Activated naive CD4-positive, alpha-beta T cell treated with anti-CD3 and anti-CD28 coated beads, Interleukin-2, amount 50 U/mL, for 72 hours (primary cell): ENCODE data around the gene PHACTR2. TPM values are rescaled to one million over a fixed set of nuclear protein-coding genes. Genes with fewer than 3 reads are reported as not detected.

Source experiments
- ATAC-seq, 2 donors: fragments of 150-1000 bp; cut with Tn5 transposase; 2 replicates each; pipeline ENCODE4 v1.10.0; 2021; ENCODE audit warnings: mild to moderate bottlenecking in 2 of 2, moderate library complexity in 2 of 2
- DNase-seq, 2 donors: peaks; one replicate each; pipeline ENCODE4 v3.0.0; 2021 to 2022; ENCODE audit warnings: low spot score in 2 of 2
- H3K27ac Mint-ChIP-seq, 2 donors: one replicate each; pipeline ENCODE4 v1.8.0; 2022; ENCODE audit warnings: mild to moderate bottlenecking in 2 of 2, mixed read lengths in 2 of 2
- H3K36me3 Mint-ChIP-seq, 2 donors: one replicate each; pipeline ENCODE4 v1.8.0; 2022; ENCODE audit warnings: mixed read lengths in 2 of 2
- H3K9me3 Mint-ChIP-seq, 2 donors: one replicate each; pipeline ENCODE4 v1.8.0; 2022; ENCODE audit warnings: mixed read lengths in 2 of 2
- total RNA-seq, 2 donors: library from RNA; stranded (reverse); gene quantifications; one replicate each; pipeline ENCODE4 v1.2.3, GENCODE V29; 2022

PHACTR2 gene
- total RNA-seq, 2 donors from 2014 or later: 20.5 to 23.9 TPM

DNA sequence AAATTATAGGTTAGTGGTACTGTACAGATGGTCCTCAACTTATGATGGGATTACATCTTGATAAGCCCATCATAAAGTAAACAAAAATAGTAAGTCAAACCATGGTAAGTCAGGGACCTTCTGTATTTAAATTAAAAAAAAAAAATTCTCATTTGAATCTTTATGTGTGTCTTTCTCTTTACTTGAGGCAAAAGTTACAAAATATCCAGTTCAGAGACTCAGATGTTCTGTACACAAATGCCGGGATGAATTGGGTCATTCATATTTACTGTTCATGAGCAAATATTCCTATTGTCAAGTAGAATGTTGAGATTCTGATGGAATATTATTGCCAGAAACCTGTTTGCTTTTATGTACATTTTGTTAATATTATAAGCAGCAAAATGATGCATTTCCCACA, 13.4 kb downstream of the PHACTR2 start:
- Mint-ChIP-seq H3K27ac (no peak overlapping the region), H3K36me3 (no peaks in the 10 kb centered on the region), H3K9me3 (no peaks in the 10 kb centered on the region)
- no peak for ATAC-seq
- DNase-seq: no peak

DNA sequence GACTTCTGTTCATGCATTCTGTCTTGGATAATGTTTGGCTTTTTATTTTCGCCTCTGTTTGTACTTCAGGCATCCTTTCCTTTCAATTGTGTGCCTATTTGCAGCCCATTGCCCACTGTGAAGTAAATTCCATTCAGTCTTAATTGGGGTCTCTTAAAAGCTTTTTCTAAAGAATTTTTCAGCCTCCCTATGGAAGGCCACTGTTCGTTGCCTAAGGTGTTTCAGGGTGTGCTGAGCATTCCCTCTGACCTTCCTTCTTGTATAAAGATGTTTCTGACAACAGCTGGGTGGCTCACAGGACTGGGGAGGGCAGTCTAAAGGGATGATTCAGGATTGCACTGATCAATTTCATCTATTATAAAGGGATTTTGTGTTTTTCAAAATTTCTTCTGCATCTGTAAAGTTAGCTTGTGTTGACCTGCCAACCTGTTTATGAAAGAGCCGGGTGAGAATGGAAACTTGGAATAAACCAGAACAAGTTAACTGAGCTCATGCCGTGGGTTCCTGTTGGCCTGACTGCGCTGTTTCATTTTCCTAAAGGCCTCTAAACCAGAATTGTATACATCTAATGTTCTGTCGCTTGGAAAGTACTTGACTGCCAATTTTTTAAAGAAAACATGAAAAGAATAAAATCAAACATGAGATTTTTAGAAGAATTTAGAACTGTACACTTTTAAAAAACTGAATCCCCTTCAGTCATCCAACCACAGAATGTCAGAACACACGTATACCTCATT, 14.3 kb downstream of the PHACTR2 start:
- no peak overlapping the region for H3K27ac Mint-ChIP-seq
- DNase-seq (no peak), ATAC-seq (no peak)
- no peaks in the 10 kb centered on the region for H3K9me3 Mint-ChIP-seq
- H3K36me3 Mint-ChIP-seq: no peaks in the 10 kb centered on the region

DNA sequence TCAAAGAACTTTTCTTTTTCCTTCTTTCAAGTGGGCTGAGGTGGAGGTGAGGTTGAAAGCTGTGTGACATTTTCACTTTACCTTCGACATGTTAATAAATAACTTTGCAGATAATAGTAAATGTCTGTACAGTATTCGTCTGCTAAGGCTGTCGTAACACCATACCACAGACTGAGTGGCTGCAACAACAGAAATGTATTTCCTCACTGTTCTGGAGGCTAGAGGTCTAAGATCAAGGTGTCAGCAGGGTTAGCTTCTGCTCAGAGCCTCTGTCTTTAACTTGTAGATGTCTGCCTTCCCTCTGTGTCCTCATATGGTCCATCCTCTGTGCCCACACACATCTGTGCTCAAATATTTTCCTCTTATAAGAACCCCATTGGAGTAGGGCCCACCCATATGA, 14.9 kb downstream of the PHACTR2 start:
- DNase-seq (no peak), ATAC-seq (no peak)
- H3K36me3 Mint-ChIP-seq: no peaks in the 10 kb centered on the region

DNA sequence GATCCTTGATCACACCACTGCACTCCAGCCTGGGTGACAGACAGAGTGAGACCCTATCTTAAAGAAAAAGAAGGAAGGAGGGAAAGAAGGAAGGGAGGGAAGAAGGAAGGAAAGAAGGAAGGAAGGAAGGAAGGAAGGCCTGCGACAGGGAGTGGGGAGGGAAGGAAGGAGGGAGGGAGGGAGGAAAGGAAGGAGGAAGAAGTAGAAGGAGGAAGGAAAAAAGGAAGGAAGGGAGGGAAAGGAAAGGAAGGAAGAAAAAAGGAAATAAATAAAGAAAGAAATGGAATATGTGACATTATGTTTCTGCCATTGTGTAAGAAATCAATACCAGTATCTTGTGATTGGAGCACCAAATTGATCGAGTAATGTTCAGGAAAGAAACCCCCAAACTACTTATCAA, 16.2 kb downstream of the PHACTR2 start:
- Mint-ChIP-seq H3K27ac (peak overlapping the region in 1 of 2 donors; percentile 59), H3K36me3 (no peaks in the 10 kb centered on the region), H3K9me3 (no peaks in the 10 kb centered on the region)
- ATAC-seq (no peak), DNase-seq (no peak)

More for the DNA sequence above, 14.9 kb downstream of the PHACTR2 start:
- no peaks in the 10 kb centered on the region for H3K9me3 Mint-ChIP-seq
- H3K27ac Mint-ChIP-seq: no peak overlapping the region

DNA sequence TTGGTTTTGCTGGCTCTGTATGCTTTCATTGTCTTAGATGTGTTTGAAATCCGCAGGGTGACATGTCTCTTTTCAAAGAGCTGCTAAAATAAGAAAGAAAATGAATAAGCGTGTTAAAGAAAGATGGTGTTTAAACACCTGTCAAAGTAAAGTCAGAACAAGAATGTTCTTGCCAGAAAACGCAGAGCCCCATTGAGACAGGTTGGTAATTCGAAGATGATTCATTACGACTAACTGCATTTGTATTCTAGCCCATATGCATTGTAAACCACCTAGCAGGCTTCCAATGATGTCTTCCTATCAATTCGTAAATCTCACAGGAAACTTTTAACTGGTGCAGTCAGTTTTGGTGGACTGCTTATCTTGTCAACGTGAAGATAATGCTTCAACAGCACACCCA, 16.8 kb downstream of the PHACTR2 start:
- DNase-seq: peak in 1 of 2 donors; percentile 6

DNA sequence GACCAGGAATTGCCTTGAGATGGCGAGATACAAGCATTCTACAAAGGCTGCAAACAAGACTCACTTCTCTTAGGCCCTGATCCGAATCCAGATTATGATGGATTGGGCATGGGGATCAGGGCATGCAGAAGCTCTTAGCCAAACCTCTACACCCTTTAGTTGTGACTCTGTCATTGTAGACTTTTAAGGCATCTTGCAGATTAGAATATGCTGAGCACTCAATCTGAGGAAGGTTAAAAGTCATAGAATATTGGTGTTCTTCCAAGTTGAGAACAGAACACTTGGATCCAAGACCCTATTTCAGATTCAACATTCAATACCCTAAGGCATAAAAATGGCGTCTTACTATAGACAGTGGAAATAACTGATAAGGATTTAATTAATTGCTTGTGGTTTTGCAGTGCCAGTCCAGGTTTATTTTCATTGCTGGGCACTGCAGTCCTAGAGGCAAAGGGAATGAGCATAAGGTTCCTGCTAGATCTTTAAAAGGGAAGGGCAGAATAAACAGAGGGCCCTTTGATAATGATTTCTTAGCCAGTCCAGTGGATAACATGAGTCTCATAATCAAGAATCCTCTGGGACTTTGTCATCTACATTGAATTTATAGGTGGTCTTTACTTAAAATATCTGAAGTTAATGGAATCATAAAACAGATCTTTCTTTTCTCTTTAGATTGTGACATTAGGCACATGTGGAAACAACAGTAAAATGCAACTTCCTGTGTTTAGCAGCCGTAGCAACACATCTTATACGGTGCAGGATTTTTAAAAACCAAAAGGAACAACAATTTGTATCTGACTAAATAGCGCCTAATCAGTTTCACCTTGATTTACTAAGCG, 17.6 kb downstream of the PHACTR2 start:
- no peak overlapping the region for H3K27ac Mint-ChIP-seq
- no peaks in the 10 kb centered on the region for H3K9me3 Mint-ChIP-seq
- no peaks in the 10 kb centered on the region for H3K36me3 Mint-ChIP-seq
- no peak for DNase-seq
- ATAC-seq: no peak

More for the DNA sequence above, 16.8 kb downstream of the PHACTR2 start:
- peak; percentile 91 to 98 for ATAC-seq
- Mint-ChIP-seq H3K9me3 (no peaks in the 10 kb centered on the region), H3K36me3 (no peaks in the 10 kb centered on the region), H3K27ac (peak overlapping the region in 1 of 2 donors; percentile 59)

DNA sequence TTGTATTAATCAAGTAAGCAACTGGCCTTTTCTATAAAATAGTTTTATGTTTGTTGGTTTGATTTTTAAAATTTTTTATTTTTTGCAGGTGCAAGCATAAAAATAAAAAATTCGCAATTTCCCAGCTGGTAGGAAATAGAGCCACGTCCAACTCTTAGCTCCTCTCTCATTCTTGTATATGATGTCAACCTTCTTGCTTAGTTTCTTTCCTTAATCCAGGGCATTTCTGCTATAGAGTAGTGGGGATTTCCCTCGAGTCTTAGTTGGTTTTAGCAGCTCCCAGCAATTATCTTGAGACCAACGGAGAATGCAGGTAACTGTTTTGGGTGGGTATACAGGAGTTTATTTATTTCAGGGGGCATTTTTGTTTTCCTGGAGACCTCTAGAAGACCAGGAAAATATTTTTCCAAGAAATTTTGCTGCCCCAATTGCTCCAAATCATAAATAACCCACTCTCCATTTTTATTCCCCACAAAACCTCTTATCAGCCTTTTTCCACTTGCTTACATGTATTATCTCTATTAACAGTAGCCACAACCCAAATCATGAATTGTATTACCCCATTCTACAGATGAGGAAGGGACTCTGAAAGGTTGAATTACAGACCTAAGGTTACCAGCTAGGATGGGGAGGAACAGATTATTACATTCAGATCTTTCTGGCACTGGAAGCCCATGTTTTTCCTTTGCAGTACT, 18.4 kb downstream of the PHACTR2 start:
- Mint-ChIP-seq H3K36me3 (no peaks in the 10 kb centered on the region), H3K27ac (peak overlapping the region in 1 of 2 donors; percentile 37), H3K9me3 (no peaks in the 10 kb centered on the region)
- DNase-seq (no peak), ATAC-seq (no peak)

DNA sequence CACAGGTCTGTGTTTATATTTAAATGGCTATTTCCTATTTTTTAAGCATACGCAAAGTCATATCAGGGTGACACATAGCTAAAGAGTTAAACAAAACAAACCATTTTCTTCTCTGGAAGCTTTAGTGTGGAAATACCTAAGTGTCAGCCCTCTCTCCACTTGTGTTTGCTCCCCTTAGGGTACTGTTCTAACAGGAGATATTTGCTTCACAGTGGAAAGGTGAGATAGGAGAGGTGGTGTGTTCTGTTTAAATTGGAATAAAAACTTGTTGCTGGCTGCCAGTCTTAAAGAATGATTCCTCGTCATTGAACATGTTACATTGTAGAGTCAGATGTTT, 18.9 kb downstream of the PHACTR2 start:
- DNase-seq: no peak
- H3K9me3 Mint-ChIP-seq: no peaks in the 10 kb centered on the region
- H3K27ac Mint-ChIP-seq: no peak overlapping the region
- ATAC-seq: no peak
- H3K36me3 Mint-ChIP-seq: no peaks in the 10 kb centered on the region

DNA sequence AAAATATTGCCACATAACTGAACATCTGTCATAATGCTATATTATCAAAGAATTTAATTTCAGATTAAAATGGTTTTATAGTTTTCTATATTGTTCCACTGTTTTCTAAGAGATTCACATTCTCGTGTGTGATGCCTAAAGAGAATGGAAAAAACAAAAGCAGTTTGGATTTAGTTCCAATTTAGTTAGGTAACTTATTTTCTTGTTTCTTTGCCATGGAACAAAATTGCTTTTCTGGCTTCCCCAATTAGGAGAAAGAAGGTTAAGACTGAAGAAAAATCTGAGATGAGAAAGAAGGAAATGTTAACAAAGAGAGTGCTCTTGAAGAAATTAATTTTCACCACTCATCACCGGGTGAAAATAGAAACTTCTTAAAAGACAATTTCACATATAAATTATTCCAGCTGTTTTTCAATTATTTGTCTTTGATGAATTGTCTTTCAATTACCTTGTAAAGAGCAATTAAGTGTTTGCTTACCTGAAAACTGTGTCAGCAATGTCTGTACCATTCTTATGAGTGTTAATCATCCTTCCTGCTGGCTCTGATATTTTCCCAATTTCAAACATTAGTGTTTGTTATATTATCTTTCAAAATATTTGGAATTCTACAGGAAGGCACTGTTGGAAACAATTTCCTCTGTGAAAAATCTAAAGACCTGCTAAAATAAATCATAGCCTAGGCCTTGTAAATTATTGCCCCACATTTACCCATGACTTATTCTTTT, 19.5 kb downstream of the PHACTR2 start:
- Mint-ChIP-seq H3K27ac (no peak overlapping the region), H3K9me3 (no peaks in the 10 kb centered on the region), H3K36me3 (no peaks in the 10 kb centered on the region)
- DNase-seq (no peak), ATAC-seq (no peak)

DNA sequence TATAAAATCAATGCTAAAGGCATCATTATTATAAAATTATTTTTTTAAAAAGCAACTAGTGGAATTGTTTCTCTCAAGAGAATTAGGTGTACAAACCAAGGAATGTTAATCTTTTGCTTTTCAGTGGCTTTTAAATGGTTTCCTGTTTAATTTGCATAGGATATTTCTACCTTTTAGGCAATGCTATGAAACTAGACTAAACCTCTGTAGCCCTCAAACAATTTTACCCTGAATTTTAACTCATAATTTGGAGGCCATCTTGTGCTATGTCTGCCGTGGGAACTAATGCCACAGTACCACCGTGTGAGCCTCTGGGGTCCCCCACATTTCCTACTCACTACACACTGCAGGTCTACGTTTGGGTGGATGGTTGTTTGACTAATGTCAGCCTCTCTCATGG, 20.6 kb downstream of the PHACTR2 start:
- H3K36me3 Mint-ChIP-seq: no peaks in the 10 kb centered on the region
- no peak for DNase-seq
- no peak overlapping the region for H3K27ac Mint-ChIP-seq
- H3K9me3 Mint-ChIP-seq: no peaks in the 10 kb centered on the region
- no peak for ATAC-seq

DNA sequence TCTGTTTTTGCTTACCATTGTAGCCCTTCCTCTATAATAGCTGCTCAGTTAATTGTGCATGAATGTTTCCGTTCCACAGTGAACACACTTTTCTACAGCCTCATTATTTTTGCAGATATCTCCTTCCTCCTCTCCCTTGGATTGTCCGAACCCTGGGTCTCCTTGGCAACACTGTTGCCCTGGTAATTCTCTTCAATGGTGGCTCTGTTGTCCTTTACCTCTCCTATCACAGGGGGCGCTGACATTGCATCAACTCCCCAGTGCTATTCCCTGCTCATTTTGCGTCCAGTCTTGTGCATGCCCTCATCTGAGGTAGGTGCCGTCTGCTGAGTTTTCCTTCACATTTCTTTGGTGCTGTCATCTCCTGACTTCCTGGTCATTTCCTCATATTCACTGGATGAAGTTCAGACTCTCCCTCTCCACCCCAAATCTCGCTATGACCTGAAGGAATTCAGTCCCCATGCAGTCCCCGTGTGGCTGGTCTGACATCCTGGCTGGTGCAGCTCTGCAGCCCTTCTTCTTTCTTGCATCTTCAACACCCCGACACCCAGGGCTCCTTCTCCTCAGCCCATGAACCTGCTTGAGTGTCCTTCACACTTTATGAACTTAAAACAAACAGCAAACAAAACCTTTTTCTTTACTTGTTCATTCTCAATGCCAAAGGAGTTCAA, 21.1 kb downstream of the PHACTR2 start:
- ATAC-seq: no peak
- H3K9me3 Mint-ChIP-seq: no peaks in the 10 kb centered on the region
- DNase-seq: no peak
- peak overlapping the region in 1 of 2 donors; percentile 40 for H3K27ac Mint-ChIP-seq
- H3K36me3 Mint-ChIP-seq: no peaks in the 10 kb centered on the region

DNA sequence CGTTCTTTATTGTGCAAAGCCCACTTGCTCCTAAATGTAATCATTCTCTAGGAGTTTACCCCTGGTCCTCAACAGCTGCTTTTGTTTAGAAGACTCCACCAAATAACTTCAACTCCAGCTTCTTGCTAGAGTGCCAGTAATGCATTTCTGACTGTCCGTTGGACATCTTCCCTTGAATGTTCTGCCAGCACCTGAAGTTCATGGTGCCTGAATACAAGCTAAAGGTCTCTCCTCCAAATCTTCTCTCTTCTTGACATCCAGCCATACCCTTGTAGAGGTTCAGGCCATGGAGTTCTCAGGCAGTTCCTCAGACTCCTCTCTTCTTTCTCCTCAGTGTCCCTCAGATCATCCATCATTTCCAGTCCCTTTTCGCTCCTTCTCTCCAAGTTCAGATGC, 21.7 kb downstream of the PHACTR2 start:
- ATAC-seq (no peak), DNase-seq (no peak)
- Mint-ChIP-seq H3K9me3 (no peaks in the 10 kb centered on the region), H3K27ac (no peak overlapping the region), H3K36me3 (no peaks in the 10 kb centered on the region)

DNA sequence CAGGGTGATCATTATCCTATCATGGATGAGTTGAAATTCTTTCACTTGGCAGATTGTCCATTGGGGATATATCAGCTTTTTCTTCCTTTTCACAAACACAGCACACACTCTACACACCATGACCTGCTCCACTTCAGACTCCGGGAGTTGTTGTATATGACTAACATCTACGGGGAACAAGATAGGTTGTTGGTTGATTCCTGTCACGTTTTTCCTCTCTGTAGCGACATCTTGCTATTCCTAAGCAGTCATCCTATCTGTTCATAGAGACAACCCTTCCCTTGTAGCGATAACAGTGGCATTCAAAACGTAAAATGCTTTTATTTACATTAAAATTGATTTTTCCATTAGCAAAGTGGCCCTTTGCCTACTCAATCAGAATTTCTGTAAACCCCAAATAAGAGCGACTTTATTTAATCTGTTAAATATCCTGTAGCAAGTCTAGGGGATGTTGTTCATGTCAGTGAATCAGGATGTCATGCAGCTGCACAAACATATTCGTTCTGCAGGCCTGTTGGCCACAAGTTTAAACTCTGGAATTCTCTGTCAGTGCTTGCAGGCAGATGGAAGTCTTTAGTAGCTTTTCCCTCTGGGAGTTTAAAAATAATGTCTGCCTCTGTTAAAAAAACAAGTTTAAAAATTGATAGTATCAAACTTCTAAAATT, 23.1 kb downstream of the PHACTR2 start:
- no peak for DNase-seq
- no peak overlapping the region for H3K27ac Mint-ChIP-seq
- ATAC-seq: no peak
- H3K9me3 Mint-ChIP-seq: no peaks in the 10 kb centered on the region
- no peaks in the 10 kb centered on the region for H3K36me3 Mint-ChIP-seq

DNA sequence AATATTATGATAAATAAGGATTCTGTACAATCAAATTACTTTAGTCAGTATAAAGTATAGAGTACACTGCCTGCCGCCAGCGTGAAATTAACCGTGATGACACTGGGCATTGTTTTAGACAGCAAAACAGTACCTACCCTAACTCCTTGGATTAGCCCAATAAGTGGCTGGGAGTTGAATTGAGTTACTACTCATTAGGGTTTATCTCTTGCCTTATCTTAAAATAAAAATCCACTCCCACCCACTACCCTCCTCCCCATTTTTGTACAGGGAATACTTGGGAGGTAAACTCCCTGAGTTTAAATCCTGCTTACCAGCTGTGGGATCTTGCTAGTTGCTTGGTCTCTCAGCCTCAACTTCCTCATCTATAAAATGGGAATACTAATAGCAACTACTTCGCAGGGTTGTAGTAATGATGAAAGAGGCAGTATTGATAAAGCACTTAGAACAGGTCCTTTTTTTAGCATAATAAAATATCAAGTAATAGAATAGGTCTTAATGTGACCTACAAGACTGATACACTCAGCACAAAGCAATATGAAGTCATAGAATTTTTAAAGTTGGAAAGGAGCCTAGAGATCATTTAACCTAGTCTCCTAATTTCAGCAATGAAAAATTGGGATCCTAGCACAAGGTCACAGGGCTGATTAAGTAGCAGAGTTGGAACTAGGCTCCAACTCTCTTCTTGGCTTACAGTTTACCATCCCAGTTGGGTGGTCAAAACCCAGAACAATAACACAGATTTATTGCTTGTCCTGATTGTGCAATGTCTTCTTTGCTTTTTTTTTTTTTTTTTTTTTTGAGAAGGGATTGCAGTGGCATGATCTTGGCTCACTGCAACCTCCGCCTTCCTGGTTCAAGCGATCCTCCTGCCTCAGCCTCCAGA, 23.8 kb downstream of the PHACTR2 start:
- ATAC-seq: no peak
- DNase-seq: no peak

DNA sequence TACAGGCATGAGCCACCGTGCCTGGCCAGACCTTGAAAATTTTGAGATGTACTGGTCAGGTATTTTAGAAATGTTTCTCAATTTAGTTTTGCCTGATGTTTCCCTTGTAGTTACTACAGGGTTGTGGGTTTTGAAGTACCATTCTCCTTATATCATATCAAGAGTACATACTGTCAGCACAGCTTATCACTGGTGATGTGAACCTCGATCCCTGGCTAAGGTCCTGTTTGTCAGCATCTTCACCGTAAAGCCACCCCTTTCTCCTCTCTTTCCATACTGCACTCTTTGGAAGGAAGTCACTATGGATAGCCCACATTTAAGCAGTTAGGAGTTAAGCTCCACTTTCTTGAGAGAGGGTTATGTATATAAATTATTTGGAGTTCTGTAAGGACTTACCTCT, 27.8 kb downstream of the PHACTR2 start:
- ATAC-seq (no peak), DNase-seq (no peak)
- no peaks in the 10 kb centered on the region for H3K36me3 Mint-ChIP-seq
- no peaks in the 10 kb centered on the region for H3K9me3 Mint-ChIP-seq
- H3K27ac Mint-ChIP-seq: no peak overlapping the region

More for the DNA sequence above, 23.8 kb downstream of the PHACTR2 start:
- Mint-ChIP-seq H3K27ac (no peak overlapping the region), H3K9me3 (no peaks in the 10 kb centered on the region), H3K36me3 (no peaks in the 10 kb centered on the region)
